HepG2 (cell line): ENCODE measurements around the gene CPM. TPM values are rescaled to one million over a fixed set of nuclear protein-coding genes. Genes with fewer than 3 reads are reported as not detected.

Experiments
- ATAC-seq: fragments of 200-7000 bp; cut with Tn5 transposase; 3 replicates; pipeline ENCODE4 v1.9.1; 2020; ENCODE audit warnings: mild to moderate bottlenecking, moderate library complexity
- BruUV-seq: library from RNA; stranded (reverse); fragments of 400-500 nt; replicated peaks from 2 replicates; lab custom pipeline; 2021; lab: Mats Ljungman, UMichigan
- CTCF ChIA-PET: fragments of 300-600 bp; formaldehyde crosslinking; extraction: SDS; loops from one replicate; lab custom pipeline; 2021; ENCODE audit warnings: low total read pairs, inconsistent platforms, low intra/inter-chr PET ratio; lab: Yijun Ruan, JAX
- POLR2A ChIA-PET: fragments of 350-600 bp; sonication (Branson Sonifier 250); formaldehyde crosslinking; loops from one replicate; lab custom pipeline; 2020; ENCODE audit warnings: antibody characterized with exemption, inconsistent platforms; lab: Yijun Ruan, JAX
- DNase-seq: peaks from one replicate; pipeline ENCODE4 v3.0.0-alpha.2; 2015; ENCODE audit warnings: low spot score
- FAIRE-seq: peaks from 3 replicates; lab custom pipeline; 2011; peaks lifted over from hg19 to GRCh38; lab: Jason Lieb, UNC
- H2AFZ ChIP-seq: one replicate; pipeline ENCODE4 v1.6.1; 2011; ENCODE audit warnings: low read length, inconsistent platforms
- H3K27ac ChIP-seq: fragments of 300-600 bp; 3 replicates; pipeline ENCODE4 v1.8.0; 2011; ENCODE audit warnings: mixed run types, mild to moderate bottlenecking, mixed read lengths, low read length, inconsistent platforms; ENCODE audit not compliant: insufficient read depth; ENCODE audit errors: extremely low read length
- H3K27me3 ChIP-seq, 2 experiments: fragments of 200-600 bp in 1 of 2; 2 replicates in 1 of 2; 3 replicates in 1 of 2; pipeline versions ENCODE4 v1.6.0 to v1.8.0; 2011; ENCODE audit warnings: low read length in 2 of 2, mild to moderate bottlenecking in 2 of 2, moderate library complexity in 2 of 2, inconsistent platforms in 1 of 2; ENCODE audit not compliant: insufficient read depth in 2 of 2, control insufficient read depth in 1 of 2
- H3K36me3 ChIP-seq, 2 experiments: fragments of 200-600 bp in 1 of 2; replicated peaks in 1 of 2; 2 replicates in 1 of 2; 3 replicates in 1 of 2; pipeline versions ENCODE4 v1.5.1 to v1.8.0; 2011; ENCODE audit warnings: low read length in 2 of 2, inconsistent platforms in 1 of 2; ENCODE audit not compliant: insufficient read depth in 2 of 2, control insufficient read depth in 1 of 2
- H3K4me1 ChIP-seq: 2 replicates; pipeline ENCODE4 v1.5.1; 2012; ENCODE audit warnings: low read length, inconsistent platforms; ENCODE audit not compliant: insufficient read depth
- H3K4me2 ChIP-seq: 2 replicates; pipeline ENCODE4 v1.6.0; 2011; ENCODE audit warnings: low read depth, low read length, inconsistent platforms
- H3K4me3 ChIP-seq, 3 experiments: fragments of 200-600 bp in 1 of 3; sonication (generic), shearing (Covaris generic) in 1 of 3; replicated peaks in 1 of 3; 2 replicates each; pipeline ENCODE4 v1.5.1; 2011 to 2016; ENCODE audit warnings: low read length in 3 of 3, inconsistent platforms in 2 of 3, low read depth in 2 of 3, mild to moderate bottlenecking in 2 of 3, control low read depth in 1 of 3, mixed read lengths in 1 of 3; ENCODE audit not compliant: insufficient read depth in 1 of 3
- H3K79me2 ChIP-seq: one replicate; pipeline ENCODE4 v1.6.1; 2011; ENCODE audit warnings: low read length, inconsistent platforms; ENCODE audit not compliant: insufficient read depth
- H3K9ac ChIP-seq: 2 replicates; pipeline ENCODE4 v1.6.0; 2011; ENCODE audit warnings: mild to moderate bottlenecking, low read depth, low read length, inconsistent platforms; ENCODE audit not compliant: insufficient read depth
- H3K9me3 ChIP-seq: 2 replicates; pipeline ENCODE4 v1.5.1; 2012; ENCODE audit warnings: mild to moderate bottlenecking, low read length
- H4K20me1 ChIP-seq: 2 replicates; pipeline ENCODE4 v1.6.0; 2011; ENCODE audit warnings: inconsistent platforms, mild to moderate bottlenecking, low read length, moderate library complexity; ENCODE audit not compliant: insufficient read depth
- EP300 ChIP-seq, 3 experiments: sonication (generic) in 1 of 3; formaldehyde crosslinking in 1 of 3; IDR thresholded peaks; 2 replicates each; pipeline versions ENCODE4 v1.5.1 to v1.6.1; 2011 to 2020; ENCODE audit warnings: low read depth in 2 of 3, low read length in 2 of 3, borderline replicate concordance in 1 of 3, improper control_type of control experiment in 1 of 3, mild to moderate bottlenecking in 1 of 3, missing genetic modification reagents in 1 of 3, moderate library complexity in 1 of 3
- FLYWCH1 ChIP-seq: sonication (generic); formaldehyde crosslinking; IDR thresholded peaks from 2 replicates; pipeline ENCODE4 v1.8.1; 2023; ENCODE audit warnings: mild to moderate bottlenecking, missing genetic modification reagents
- GPBP1L1 ChIP-seq: sonication (generic); formaldehyde crosslinking; IDR thresholded peaks from 2 replicates; pipeline ENCODE4 v1.5.0; 2020; ENCODE audit warnings: mild to moderate bottlenecking, missing genetic modification reagents
- JUNB ChIP-seq: sonication (generic); formaldehyde crosslinking; IDR thresholded peaks from 2 replicates; pipeline ENCODE4 v1.8.0; 2022; ENCODE audit warnings: missing genetic modification reagents, mild to moderate bottlenecking, borderline replicate concordance
- MAF1 ChIP-seq: sonication (generic); formaldehyde crosslinking; IDR thresholded peaks from 2 replicates; pipeline ENCODE4 v1.5.0; 2020; ENCODE audit warnings: missing genetic modification reagents, borderline replicate concordance
- ZFP1 ChIP-seq: IDR thresholded peaks from 2 replicates; pipeline ENCODE4 v1.6.1; 2016
- ZKSCAN1 ChIP-seq: fragments of 150-350 bp; IDR thresholded peaks from 2 replicates; pipeline ENCODE4 v1.6.1; 2014; ENCODE audit warnings: low read length
- ZNF20 ChIP-seq: sonication (generic); formaldehyde crosslinking; IDR thresholded peaks from 2 replicates; pipeline ENCODE4 v1.4.0; 2020; ENCODE audit warnings: mild to moderate bottlenecking, moderate library complexity, missing genetic modification reagents
- ZNF484 ChIP-seq: sonication (generic); formaldehyde crosslinking; IDR thresholded peaks from 2 replicates; pipeline ENCODE4 v1.5.1; 2020; ENCODE audit warnings: mild to moderate bottlenecking, low read depth, missing genetic modification reagents, borderline replicate concordance
- ZNF510 ChIP-seq: sonication (generic); formaldehyde crosslinking; IDR thresholded peaks from 2 replicates; pipeline ENCODE4 v1.4.0; 2020; ENCODE audit warnings: low read depth, mild to moderate bottlenecking, missing genetic modification reagents
- ZNF720 ChIP-seq: sonication (generic); formaldehyde crosslinking; IDR thresholded peaks from 2 replicates; pipeline ENCODE4 v1.4.0; 2020; ENCODE audit warnings: missing genetic modification reagents
- WGBS: methylation state at CpG from one replicate; pipeline ENCODE4 v1.1.6; 2017; ENCODE audit warnings: low lambda C conversion rate; 5-methylcytosine and 5-hydroxymethylcytosine counted together
- in situ Hi-C: cut with HindIII; loops from 2 replicates; pipeline ENCODE4 v1.10.0; 2017; ENCODE audit warnings: low pct_unique_long_range_greater_than_20kb; ENCODE audit not compliant: extremely low pct_ligation_motif_present
- intact Hi-C: fragments of 100-400 bp; cut with micrococcal nuclease; formaldehyde crosslinking; loops from one replicate; pipeline ENCODE4 v1.10.0; 2022; ENCODE audit not compliant: unreplicated experiment
- polyA plus RNA-seq, 8 experiments: library from polyadenylated mRNA; depleted of rRNA in 3 of 8; stranded (reverse) in 7 of 8; unstranded in 1 of 8; fragments of >200 nt; fragmentation: Illumina TruSeq in 4 of 8; extraction: Trizol in 4 of 8; gene quantifications; 2 replicates each; pipeline versions ENCODE4 v1.2.1 to v1.2.3, GENCODE V29; 2011 to 2016; ENCODE audit warnings: low read depth in 4 of 8, missing spikeins in 1 of 8, mixed read lengths in 1 of 8; ENCODE audit not compliant: insufficient read depth in 1 of 8
- total RNA-seq, 5 experiments: library from RNA; depleted of rRNA; stranded (reverse); fragments of >200 nt; fragmentation: Illumina TruSeq; extraction: Trizol; gene quantifications; 2 replicates each; pipeline ENCODE4 v1.2.3, GENCODE V29; 2016; ENCODE audit warnings: low read depth in 1 of 5

Gene CPM
- total and polyA plus RNA-seq, 2 of the 13 experiments (the other 11 are each of a cell fraction or from before 2014, with no cell fraction given), result not detected

DNA sequence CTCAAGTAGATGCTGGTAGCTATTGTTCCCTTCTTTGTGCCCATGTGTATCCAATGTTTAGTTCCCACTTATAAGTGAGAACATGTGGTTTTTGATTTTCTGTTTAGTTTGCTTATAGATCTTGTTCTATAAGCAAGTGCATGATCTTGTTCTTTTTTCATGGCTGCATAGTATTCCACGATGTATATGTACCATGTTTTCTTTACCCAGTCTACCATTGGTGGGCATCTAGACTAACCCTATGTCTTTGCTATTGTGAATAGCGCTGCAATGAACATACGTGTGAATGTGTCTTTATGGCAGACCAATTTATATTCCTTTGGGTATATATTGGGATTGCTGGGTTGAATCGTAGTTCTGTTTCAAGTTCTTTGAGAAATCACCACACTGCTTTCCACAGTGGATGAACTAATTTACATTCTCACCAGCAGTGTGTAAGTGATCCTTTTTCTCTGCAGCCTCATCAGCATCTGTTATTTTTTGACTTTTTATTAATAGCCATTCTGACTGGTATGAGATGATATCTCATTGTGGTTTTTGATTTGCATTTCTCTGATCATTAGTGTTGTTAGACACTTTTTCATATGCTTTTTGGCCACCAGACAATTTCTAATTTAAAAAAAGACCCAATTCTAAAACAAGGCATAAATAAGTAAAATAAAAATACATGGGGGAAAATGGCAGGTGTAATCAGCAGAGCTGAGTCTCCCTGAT is 50.6 kb downstream of the CPM start:
- intact Hi-C loops, result no loop called here
- no peaks in the 10 kb centered on the region for H3K27me3 ChIP-seq
- TF ChIP-seq ZNF484 (no peak), ZFP1 (CRISPR knock-in tag) (no peak), JUNB (CRISPR knock-in tag) (no peak), FLYWCH1 (CRISPR knock-in tag) (no peak), ZNF720 (CRISPR knock-in tag) (no peak), EP300 (IDR thresholded peaks at IDR 0.05; ENCODE audit: low read depth in 2 of 2, low read length in 2 of 2) (no peak), EP300 (CRISPR knock-in tag; IDR thresholded peaks at IDR 0.05; ENCODE audit: borderline replicate concordance) (no peak), ZNF20 (CRISPR knock-in tag) (no peak), MAF1 (CRISPR knock-in tag) (no peak), ZKSCAN1 (no peak), ZNF510 (CRISPR knock-in tag) (no peak), GPBP1L1 (CRISPR knock-in tag) (no peak)
- TF ChIP-seq, all 625 proteins: peak for 0
- 49% methylated on average over 4 of the region's 4 CpGs for WGBS
- peaks cover 6% of the 10 kb centered on the region for H3K4me1 ChIP-seq
- H2AFZ ChIP-seq, result no peak overlapping the region
- H3K9ac ChIP-seq, result no peak overlapping the region
- DNase-seq (no peak), FAIRE-seq (no peak), ATAC-seq (no peak)
- in situ Hi-C loops, result no loop called here
- H4K20me1 ChIP-seq, result no peaks in the 10 kb centered on the region
- POLR2A ChIA-PET, result no interaction called here
- H3K27ac ChIP-seq, result no peak overlapping the region
- BruUV-seq, result no TSS peak
- H3K4me2 ChIP-seq, result no peak overlapping the region
- H3K36me3 ChIP-seq, result no peaks in the 10 kb centered on the region
- peaks cover 8% of the 10 kb centered on the region; the same call in 1 of the 2 replicates for H3K9me3 ChIP-seq
- CTCF ChIA-PET, result no interaction called here
- no peaks in the 10 kb centered on the region for H3K79me2 ChIP-seq
- H3K4me3 ChIP-seq, result no peak overlapping the region
